H9 (cell line): ENCODE measurements around the gene DYRK1A. TPM values are rescaled to one million over a fixed set of nuclear protein-coding genes. Genes with fewer than 3 reads are reported as not detected.

Source experiments
- DNase-seq: peaks from one replicate; pipeline ENCODE4 v3.0.0-alpha.2; 2017
- H2AFZ ChIP-seq: one replicate; pipeline ENCODE4 v1.6.1; 2013; ENCODE audit warnings: mild to moderate bottlenecking, low read length, control low read depth, moderate library complexity
- H2AK5ac ChIP-seq: 2 replicates; pipeline ENCODE4 v1.6.1; 2013; ENCODE audit warnings: low read length, control low read depth, mixed read lengths; ENCODE audit not compliant: insufficient read length
- H2BK120ac ChIP-seq: one replicate; pipeline ENCODE4 v1.6.1; 2013; ENCODE audit warnings: low read depth, mild to moderate bottlenecking, low read length, control low read depth, inconsistent platforms; ENCODE audit not compliant: poor library complexity, severe bottlenecking
- H2BK12ac ChIP-seq: 2 replicates; pipeline ENCODE4 v1.6.1; 2013; ENCODE audit warnings: low read length, control low read depth, mixed read lengths, low read depth; ENCODE audit not compliant: insufficient read length
- H2BK15ac ChIP-seq: 2 replicates; pipeline ENCODE4 v1.6.1; 2013; ENCODE audit warnings: low read depth, low read length, control low read depth
- H2BK20ac ChIP-seq: one replicate; pipeline ENCODE4 v1.6.1; 2013; ENCODE audit warnings: low read depth, mild to moderate bottlenecking, low read length, control low read depth, inconsistent platforms; ENCODE audit not compliant: poor library complexity, severe bottlenecking
- H2BK5ac ChIP-seq: 2 replicates; pipeline ENCODE4 v1.6.1; 2013; ENCODE audit warnings: low read length, control low read depth, mixed read lengths; ENCODE audit not compliant: insufficient read length
- H3K14ac ChIP-seq: 2 replicates; pipeline ENCODE4 v1.6.1; 2013; ENCODE audit warnings: low read length, control low read depth; ENCODE audit not compliant: insufficient read depth
- H3K18ac ChIP-seq: 2 replicates; pipeline ENCODE4 v1.6.1; 2013; ENCODE audit warnings: low read depth, mild to moderate bottlenecking, mixed read lengths, low read length, control low read depth; ENCODE audit not compliant: insufficient read length
- H3K23ac ChIP-seq: 2 replicates; pipeline ENCODE4 v1.6.1; 2013; ENCODE audit warnings: low read length, control low read depth, mixed read lengths, low read depth; ENCODE audit not compliant: insufficient read length
- H3K23me2 ChIP-seq: 2 replicates; pipeline ENCODE4 v1.6.1; 2013; ENCODE audit warnings: low read depth, mild to moderate bottlenecking, mixed read lengths, low read length, control low read depth; ENCODE audit not compliant: insufficient read length, poor library complexity, severe bottlenecking
- H3K27ac ChIP-seq: 2 replicates; pipeline ENCODE4 v1.5.1; 2013; ENCODE audit warnings: low read length, control low read depth, mixed read lengths, low read depth; ENCODE audit not compliant: insufficient read length
- H3K27me3 ChIP-seq: 2 replicates; pipeline ENCODE4 v1.6.1; 2013; ENCODE audit warnings: low read length, control low read depth, inconsistent platforms; ENCODE audit not compliant: insufficient read depth
- H3K4ac ChIP-seq: 2 replicates; pipeline ENCODE4 v1.6.1; 2013; ENCODE audit warnings: low read depth, mild to moderate bottlenecking, control low read depth, inconsistent platforms, low read length, moderate library complexity
- H3K4me1 ChIP-seq: 2 replicates; pipeline ENCODE4 v1.6.1; 2013; ENCODE audit warnings: low read length, control low read depth, inconsistent platforms; ENCODE audit not compliant: insufficient read depth
- H3K4me2 ChIP-seq: 2 replicates; pipeline ENCODE4 v1.6.1; 2013; ENCODE audit warnings: low read length, control low read depth, mixed read lengths; ENCODE audit not compliant: insufficient read length, insufficient read depth
- H3K56ac ChIP-seq: 2 replicates; pipeline ENCODE4 v1.6.1; 2013; ENCODE audit warnings: low read depth, mild to moderate bottlenecking, mixed read lengths, low read length, control low read depth; ENCODE audit not compliant: insufficient read length
- H3K79me1 ChIP-seq: 2 replicates; pipeline ENCODE4 v1.6.1; 2013; ENCODE audit warnings: low read depth, mild to moderate bottlenecking, moderate library complexity, low read length, control low read depth, inconsistent platforms; ENCODE audit not compliant: insufficient read depth, poor library complexity, severe bottlenecking
- H3K79me2 ChIP-seq: 2 replicates; pipeline ENCODE4 v1.6.1; 2013; ENCODE audit warnings: low read length, control low read depth, inconsistent platforms; ENCODE audit not compliant: insufficient read depth
- H3K9ac ChIP-seq: 2 replicates; pipeline ENCODE4 v1.6.1; 2013; ENCODE audit warnings: low read length, control low read depth, mixed read lengths; ENCODE audit not compliant: insufficient read length; ENCODE audit errors: extremely low read depth
- H3K9me3 ChIP-seq: one replicate; pipeline ENCODE4 v1.6.1; 2013; ENCODE audit warnings: low read depth, low read length, inconsistent platforms; ENCODE audit not compliant: control insufficient read depth
- H3T11ph ChIP-seq: one replicate; pipeline ENCODE4 v1.6.1; 2013; ENCODE audit warnings: mild to moderate bottlenecking, low read length, control low read depth, inconsistent platforms
- H4K20me1 ChIP-seq: one replicate; pipeline ENCODE4 v1.6.1; 2013; ENCODE audit not compliant: control insufficient read depth, insufficient read length, insufficient read depth
- H4K5ac ChIP-seq: 2 replicates; pipeline ENCODE4 v1.6.1; 2013; ENCODE audit warnings: low read depth, mild to moderate bottlenecking, mixed read lengths, low read length, control low read depth; ENCODE audit not compliant: insufficient read length
- H4K8ac ChIP-seq: replicated peaks from 2 replicates; pipeline ENCODE4 v1.6.1; 2013; ENCODE audit warnings: low read length, control low read depth, mixed read lengths, low read depth; ENCODE audit not compliant: insufficient read length
- H4K91ac ChIP-seq: 2 replicates; pipeline ENCODE4 v1.6.1; 2013; ENCODE audit warnings: low read depth, mild to moderate bottlenecking, moderate library complexity, mixed read lengths, low read length, control low read depth; ENCODE audit not compliant: insufficient read length
- H3K27ac Mint-ChIP-seq, 3 experiments: 2 replicates in 2 of 3; 3 replicates in 1 of 3; pipeline ENCODE4 v1.8.0; 2020 to 2021; ENCODE audit warnings: mixed read lengths in 3 of 3, mild to moderate bottlenecking in 1 of 3, moderate library complexity in 1 of 3
- H3K27me3 Mint-ChIP-seq: 2 replicates; pipeline ENCODE4 v1.8.0; 2021; ENCODE audit warnings: low read depth, mild to moderate bottlenecking, moderate library complexity, mixed read lengths
- H3K36me3 Mint-ChIP-seq, 3 experiments: 2 replicates in 2 of 3; 3 replicates in 1 of 3; pipeline ENCODE4 v1.8.0; 2020 to 2021; ENCODE audit warnings: low read depth in 3 of 3, mixed read lengths in 3 of 3; ENCODE audit not compliant: insufficient read depth in 1 of 3
- H3K4me1 Mint-ChIP-seq, 2 experiments: 2 replicates each; pipeline ENCODE4 v1.8.0; 2020; ENCODE audit warnings: mixed read lengths in 2 of 2
- H3K4me3 Mint-ChIP-seq, 2 experiments: 2 replicates in 1 of 2; 3 replicates in 1 of 2; pipeline ENCODE4 v1.8.0; 2020 to 2021; ENCODE audit warnings: mild to moderate bottlenecking in 2 of 2, mixed read lengths in 2 of 2, moderate library complexity in 1 of 2
- H3K9me3 Mint-ChIP-seq, 2 experiments: 2 replicates in 1 of 2; 3 replicates in 1 of 2; pipeline ENCODE4 v1.8.0; 2020; ENCODE audit warnings: mild to moderate bottlenecking in 2 of 2, mixed read lengths in 2 of 2, moderate library complexity in 1 of 2
- WGBS: extraction: QIAGEN DNeasy Blood & Tissue Kit; methylation state at CpG from one replicate; pipeline ENCODE4 v1.1.7; 2013; ENCODE audit warnings: missing lambda C conversion rate, low lambda C conversion rate, mixed read lengths; ENCODE audit not compliant: insufficient read length; ENCODE audit errors: extremely low coverage; 5-methylcytosine and 5-hydroxymethylcytosine counted together
- total RNA-seq: library from RNA; stranded (reverse); gene quantifications from 2 replicates; pipeline ENCODE4 v1.2.1, GENCODE V29; 2021
- TF ChIP-seq, protein P1 (sequence below): fragments of 200-600 bp; sonication (generic); conservative IDR thresholded peaks from 3 replicates; pipeline ENCODE4 v1.8.0; 2021; ENCODE audit warnings: antibody characterized with exemption, mild to moderate bottlenecking

DYRK1A gene
- total RNA-seq, 1 experiment from 2014 or later, result 73.6 TPM

- Histone ChIP-seq H2BK15ac (no peak overlapping the region), H2BK5ac (no peak overlapping the region), H2BK120ac (no peak overlapping the region), H3K79me1 (no peaks in the 10 kb centered on the region), H3K18ac (no peak overlapping the region), H3K23ac (no peak overlapping the region), H3K4me1 (no peaks in the 10 kb centered on the region; the same call in 1 of the 2 replicates), H2AK5ac (no peak overlapping the region), H2AFZ (no peak overlapping the region), H3K9me3 (no peaks in the 10 kb centered on the region), H2BK12ac (no peak overlapping the region), H3K79me2 (no peaks in the 10 kb centered on the region), H4K20me1 (no peaks in the 10 kb centered on the region), H4K5ac (no peak overlapping the region), H2BK20ac (no peak overlapping the region), H3K23me2 (no peaks in the 10 kb centered on the region), H3K56ac (no peak overlapping the region), H3K27ac (no peak overlapping the region), H4K8ac (no peak overlapping the region), H3K9ac (no peak overlapping the region), H3K27me3 (no peaks in the 10 kb centered on the region), H3K4ac (no peak overlapping the region), H3K4me2 (no peak overlapping the region), H4K91ac (no peak overlapping the region), H3K14ac (no peak overlapping the region), H3T11ph (no peak overlapping the region)
- Mint-ChIP-seq H3K27ac (peak overlapping the region in 1 of 3 experiments; percentile 9; a peak in 1 of 7 replicates), H3K27me3 (no peaks in the 10 kb centered on the region), H3K9me3 (no peaks in the 10 kb centered on the region; a peak in 2 of 5 replicates), H3K4me1 (peaks cover 5 to 13% of the 10 kb centered on the region in 2 experiments; a peak in 3 of 4 replicates), H3K36me3 (no peaks in the 10 kb centered on the region), H3K4me3 (no peak overlapping the region)
- no CpG with 5 or more reads among the region's 23 CpGs for WGBS
- no peak for DNase-seq
- TF ChIP-seq, protein P1, sequence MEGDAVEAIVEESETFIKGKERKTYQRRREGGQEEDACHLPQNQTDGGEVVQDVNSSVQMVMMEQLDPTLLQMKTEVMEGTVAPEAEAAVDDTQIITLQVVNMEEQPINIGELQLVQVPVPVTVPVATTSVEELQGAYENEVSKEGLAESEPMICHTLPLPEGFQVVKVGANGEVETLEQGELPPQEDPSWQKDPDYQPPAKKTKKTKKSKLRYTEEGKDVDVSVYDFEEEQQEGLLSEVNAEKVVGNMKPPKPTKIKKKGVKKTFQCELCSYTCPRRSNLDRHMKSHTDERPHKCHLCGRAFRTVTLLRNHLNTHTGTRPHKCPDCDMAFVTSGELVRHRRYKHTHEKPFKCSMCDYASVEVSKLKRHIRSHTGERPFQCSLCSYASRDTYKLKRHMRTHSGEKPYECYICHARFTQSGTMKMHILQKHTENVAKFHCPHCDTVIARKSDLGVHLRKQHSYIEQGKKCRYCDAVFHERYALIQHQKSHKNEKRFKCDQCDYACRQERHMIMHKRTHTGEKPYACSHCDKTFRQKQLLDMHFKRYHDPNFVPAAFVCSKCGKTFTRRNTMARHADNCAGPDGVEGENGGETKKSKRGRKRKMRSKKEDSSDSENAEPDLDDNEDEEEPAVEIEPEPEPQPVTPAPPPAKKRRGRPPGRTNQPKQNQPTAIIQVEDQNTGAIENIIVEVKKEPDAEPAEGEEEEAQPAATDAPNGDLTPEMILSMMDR, result no peak
These were observed 180.5 kb downstream of the DYRK1A start for GRCh38 chr21:37546949-37547614.
